Stimulated activated CD4-positive, alpha-beta T cell treated with anti-CD3 and anti-CD28 coated beads, Interleukin-12 subunit alpha, Interleukin-12 subunit beta, amount 100 ng/mL, for 48 hours (primary cell): Measurements from ENCODE around the gene TSPAN3.

Experiments
- DNase-seq, 3 donors: peaks; one replicate each; pipeline ENCODE4 v3.0.0-alpha.2; 2020; ENCODE audit warnings: low read depth in 2 of 3, low spot score in 1 of 3

The TSPAN3 gene

GRCh38 chr15:77034695-77035489, 36.0 kb downstream of the TSPAN3 start:
- DNase-seq: peak in 1 of 3 donors; percentile 42

GRCh38 chr15:77033729-77034671, 36.9 kb downstream of the TSPAN3 start:
- DNase-seq: no peak

DNA sequence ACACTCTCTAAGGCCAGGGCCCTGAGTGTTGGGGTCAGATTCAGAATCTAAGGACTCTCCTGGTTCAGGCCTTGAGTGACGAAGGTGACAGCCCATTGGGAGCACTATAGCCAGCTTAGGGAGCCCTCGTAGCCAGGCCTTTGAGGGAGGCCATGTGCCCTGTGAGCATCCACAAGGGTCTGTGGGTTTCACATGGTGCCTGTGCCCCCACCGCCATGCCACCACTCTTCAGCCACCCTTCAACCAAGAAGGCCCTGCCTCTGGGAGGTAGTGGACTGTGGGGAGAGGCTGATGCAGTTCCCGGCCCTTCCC, 37.5 kb downstream of the TSPAN3 start:
- no peak for DNase-seq

GRCh38 chr15:77032647-77033416, 38.1 kb downstream of the TSPAN3 start:
- no peak for DNase-seq

- no peak for DNase-seq
Observed at GRCh38 chr15:77032052-77032646, 38.8 kb downstream of the TSPAN3 start.

DNA sequence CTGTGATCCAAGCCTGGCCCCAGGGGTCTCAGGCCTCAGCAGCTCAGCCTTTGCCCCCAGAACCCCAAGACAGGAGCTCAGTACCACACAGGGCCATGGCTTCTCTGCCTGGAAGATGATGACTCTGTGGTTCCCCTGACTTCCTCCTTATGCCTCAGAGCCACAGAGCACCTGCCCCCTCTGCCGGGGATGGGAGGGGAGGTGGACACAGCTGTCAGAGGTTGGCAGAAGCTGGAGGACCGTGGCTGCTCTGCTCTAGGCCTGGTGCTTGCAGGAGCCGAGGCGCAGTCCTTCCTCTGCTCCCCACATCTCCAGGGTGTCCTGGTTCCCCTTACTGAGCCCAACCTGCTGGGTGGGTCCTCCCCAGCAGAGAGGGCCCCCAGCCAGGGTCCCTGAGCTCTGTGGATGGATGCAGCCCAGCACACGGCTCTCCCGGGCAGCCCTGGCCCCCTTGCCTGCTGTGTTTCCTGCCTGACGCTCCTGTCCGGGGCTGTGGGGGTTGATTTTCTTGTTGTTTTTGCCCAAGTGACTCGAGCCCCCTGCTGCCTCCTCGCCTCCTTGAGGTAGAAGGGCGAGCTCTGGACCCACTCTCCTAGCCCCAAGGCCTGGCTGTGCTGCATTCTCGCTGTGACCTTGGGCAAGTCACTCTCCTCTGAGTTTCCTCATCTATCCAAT, 39.4 kb downstream of the TSPAN3 start:
- no peak for DNase-seq

DNA sequence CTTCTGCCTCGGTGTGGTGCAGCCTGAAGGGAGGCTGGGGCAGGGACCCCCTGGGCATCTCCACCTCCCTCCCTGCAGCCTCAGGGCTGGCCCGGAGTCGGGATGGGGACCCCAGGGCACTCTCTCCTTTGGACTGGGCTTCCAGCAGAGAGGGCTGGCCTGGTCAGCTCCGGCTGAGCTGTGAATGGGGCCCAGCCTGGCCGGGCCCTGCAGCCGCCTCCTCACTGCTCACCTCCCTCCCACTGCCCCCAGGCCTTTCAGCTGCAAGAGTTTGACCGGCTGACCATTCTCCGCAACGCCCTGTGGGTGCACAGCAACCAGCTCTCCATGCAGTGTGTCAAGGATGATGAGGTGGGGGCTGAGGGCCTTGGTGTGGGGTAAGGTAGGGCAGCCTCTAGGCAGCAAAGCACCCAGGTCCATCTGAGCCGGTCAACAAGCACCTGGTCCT, 40.0 kb downstream of the TSPAN3 start:
- no peak for DNase-seq

- no peak for DNase-seq
Observed at GRCh38 chr15:77030048-77030927, 40.6 kb downstream of the TSPAN3 start.

DNA sequence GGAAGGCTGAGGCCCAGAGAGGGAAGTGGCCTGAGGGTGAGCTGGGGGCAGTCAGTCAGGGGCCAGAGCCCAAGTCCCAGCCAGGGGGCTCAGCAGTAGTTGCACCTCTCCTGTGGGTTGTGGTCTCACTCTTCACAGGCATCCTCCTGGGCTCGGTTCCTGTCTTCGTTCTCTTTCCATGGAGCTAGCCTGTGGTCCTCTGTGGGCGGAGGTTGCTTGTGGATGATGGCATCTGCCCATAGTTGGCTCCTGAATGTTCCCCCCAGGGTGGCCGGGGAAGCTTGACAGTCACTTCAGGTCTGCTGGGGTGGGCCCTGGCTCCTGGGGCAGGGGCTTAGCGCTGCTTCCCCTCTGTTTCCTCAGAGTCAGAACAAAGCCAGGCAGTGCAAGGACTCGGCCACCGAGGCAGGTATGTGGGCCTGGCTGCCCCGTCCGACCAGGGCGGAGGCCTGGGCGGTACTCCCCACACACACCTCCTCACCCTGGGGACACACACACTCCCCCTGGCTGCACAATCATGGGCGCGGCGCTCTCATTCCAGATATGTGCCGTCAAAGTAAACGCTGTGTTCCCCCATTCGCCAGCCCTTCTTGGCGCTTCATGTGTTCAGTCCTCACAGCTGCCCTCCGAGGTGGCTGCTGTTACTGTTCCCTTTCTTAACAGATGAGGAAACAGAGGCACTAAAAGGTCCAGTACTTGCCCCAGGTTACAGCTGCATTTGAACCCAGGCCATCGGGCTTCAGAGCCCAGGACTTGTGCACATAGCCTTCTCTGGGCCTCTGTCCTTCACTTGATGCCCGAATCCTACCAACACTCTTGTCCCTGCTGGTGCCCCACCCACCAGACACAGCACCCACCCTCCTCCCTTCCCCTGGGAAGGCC, 41.5 kb downstream of the TSPAN3 start:
- no peak for DNase-seq

DNA sequence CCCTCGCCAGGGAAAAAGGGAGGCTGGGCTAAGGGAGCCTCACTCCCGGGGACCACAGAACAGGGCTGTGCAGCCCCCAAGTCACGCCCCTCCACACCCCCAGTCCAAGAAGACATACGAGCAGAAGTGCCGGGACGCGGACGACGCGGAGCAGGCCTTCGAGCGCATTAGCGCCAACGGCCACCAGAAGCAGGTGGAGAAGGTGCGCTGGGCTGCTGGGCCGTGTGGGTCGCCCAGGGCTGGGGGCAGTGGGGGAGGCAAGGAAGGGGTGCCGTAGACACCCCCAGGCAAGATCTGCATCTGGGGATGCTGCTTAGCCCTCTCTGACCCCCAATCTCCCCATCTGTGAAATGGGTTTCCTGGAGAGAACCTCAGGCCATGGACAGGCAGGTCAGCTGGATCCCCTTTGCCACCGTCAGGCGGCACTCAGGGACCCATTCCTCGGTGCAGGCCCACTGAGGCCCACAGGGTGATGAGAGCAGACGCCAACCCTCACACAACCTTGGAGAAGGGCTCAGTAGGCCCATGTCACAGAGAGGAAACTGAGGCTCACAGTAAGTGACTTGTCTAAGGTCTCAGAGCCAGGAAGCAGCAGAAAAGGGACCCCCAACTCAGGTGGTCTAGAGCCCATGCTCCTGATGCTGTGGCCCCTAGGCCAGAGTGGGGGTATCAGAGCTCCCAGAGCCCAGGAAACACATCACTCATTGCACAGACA, 42.3 kb downstream of the TSPAN3 start:
- no peak for DNase-seq

DNA sequence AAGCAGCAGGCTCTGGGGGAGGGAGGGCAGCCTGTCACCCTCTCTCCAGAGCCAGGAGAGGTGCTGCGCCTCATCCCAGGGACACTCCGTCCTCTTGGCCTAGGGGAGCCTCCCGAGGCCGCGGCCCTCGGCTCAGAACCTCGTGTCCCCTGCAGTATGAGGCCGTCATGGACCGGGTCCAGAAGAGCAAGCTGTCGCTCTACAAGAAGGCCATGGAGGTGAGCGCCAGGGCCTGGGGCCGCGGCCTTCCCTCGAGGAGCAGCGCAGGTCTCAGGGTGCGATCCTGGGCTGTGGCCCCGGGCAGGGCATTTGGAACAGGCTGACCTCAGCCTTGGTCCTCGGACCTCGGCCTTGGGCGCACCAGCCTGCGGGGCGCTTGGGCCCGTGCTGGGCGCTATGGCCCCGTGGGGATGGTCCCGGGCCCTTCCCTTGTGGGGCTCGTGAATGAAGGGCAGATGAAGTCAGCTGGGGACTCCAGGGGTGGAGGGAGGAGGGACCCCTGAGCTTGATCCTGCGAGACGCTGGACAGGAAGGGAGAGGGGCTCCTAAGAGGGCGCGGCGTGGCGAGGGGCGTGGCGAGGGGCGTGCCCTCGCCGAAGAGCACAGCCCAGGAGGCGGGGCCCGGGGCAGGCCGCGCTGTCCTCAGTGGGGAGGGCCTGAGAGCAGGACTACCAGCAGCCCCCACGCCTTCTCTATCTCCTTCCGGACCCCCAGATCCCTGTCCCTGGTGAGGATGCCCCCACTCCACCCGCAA, 43.0 kb downstream of the TSPAN3 start:
- DNase-seq: no peak

GRCh38 chr15:77027111-77027696, 43.7 kb downstream of the TSPAN3 start:
- no peak for DNase-seq

- DNase-seq: no peak
Observed at GRCh38 chr15:77026501-77027110, 44.3 kb downstream of the TSPAN3 start.

GRCh38 chr15:77025941-77026411, 44.9 kb downstream of the TSPAN3 start:
- DNase-seq: no peak

DNA sequence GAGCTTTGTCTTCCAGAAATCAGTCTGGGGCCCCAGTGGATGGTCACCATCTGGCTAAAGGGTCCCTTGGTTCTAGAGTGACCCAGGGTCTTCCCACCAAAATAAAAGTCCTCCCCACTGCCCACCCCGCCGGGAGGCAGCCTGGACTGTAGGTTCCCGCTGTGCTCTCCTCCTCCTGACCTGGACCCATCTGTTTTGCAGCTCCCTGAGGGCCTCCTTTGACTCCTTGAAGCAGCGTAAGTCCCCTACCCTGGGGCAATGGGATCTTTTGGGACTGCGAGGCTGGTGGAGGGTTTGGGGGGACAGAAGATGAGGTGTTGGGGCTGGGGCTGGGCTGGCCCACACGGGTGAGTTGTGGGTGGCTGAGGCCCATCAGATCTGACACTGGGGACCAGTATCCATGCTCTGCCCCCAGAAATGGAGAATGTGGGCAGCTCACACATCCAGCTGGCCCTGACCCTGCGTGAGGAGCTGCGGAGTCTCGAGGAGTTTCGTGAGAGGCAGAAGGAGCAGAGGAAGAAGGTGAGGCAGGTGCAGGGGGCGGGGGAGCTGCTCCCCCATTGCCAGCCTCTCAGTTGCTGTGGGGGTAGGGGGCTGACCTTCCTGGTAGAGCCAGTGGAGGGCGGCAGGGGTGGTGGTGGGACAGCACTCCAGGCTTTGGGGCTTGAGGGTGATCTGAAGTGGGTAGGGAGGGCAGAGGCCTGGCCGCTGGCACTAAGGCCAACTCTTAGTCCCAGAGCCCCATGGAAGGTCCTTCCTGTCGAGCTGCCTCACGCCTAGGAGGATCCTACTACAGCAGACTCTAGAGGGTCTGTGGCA, 45.6 kb downstream of the TSPAN3 start:
- DNase-seq: no peak
